ENCODE data around the gene ORC3.

DNA sequence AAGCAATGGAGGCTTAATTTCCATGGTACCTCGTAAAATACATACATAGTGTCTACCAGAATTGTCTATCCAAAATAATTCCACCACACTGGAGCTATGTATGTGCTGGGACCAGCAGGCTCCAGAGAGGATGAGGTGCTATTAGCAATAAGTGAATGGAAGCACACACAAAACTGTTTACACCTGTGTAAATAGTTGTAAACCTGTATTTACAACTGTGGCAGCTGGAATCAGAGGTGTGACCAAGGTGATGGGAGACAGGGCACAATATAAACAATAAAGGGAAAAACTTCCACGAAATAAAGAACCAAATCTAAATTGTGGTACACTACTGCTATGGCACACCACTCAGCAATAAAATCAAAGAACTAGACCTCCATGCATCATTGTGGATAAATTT lies 14.5 kb upstream of the ORC3 start:
- TF ChIP-seq, protein P1, sequence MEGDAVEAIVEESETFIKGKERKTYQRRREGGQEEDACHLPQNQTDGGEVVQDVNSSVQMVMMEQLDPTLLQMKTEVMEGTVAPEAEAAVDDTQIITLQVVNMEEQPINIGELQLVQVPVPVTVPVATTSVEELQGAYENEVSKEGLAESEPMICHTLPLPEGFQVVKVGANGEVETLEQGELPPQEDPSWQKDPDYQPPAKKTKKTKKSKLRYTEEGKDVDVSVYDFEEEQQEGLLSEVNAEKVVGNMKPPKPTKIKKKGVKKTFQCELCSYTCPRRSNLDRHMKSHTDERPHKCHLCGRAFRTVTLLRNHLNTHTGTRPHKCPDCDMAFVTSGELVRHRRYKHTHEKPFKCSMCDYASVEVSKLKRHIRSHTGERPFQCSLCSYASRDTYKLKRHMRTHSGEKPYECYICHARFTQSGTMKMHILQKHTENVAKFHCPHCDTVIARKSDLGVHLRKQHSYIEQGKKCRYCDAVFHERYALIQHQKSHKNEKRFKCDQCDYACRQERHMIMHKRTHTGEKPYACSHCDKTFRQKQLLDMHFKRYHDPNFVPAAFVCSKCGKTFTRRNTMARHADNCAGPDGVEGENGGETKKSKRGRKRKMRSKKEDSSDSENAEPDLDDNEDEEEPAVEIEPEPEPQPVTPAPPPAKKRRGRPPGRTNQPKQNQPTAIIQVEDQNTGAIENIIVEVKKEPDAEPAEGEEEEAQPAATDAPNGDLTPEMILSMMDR (tag by site-specific recombination; IDR thresholded peaks at IDR 0.05) = no peak
- TF ChIP-seq KLF16 (tag by site-specific recombination; IDR thresholded peaks at IDR 0.05) (no peak), RBAK (tag by site-specific recombination; IDR thresholded peaks at IDR 0.05) (no peak), ZNF292 (tag by site-specific recombination; IDR thresholded peaks at IDR 0.05; ENCODE audit: borderline replicate concordance, low read depth) (no peak), SP2 (tag by site-specific recombination; IDR thresholded peaks at IDR 0.05) (no peak), ZNF274 (IDR thresholded peaks at IDR 0.05; ENCODE audit: low read length) (no peak), ZNF274 (tag by site-specific recombination; IDR thresholded peaks at IDR 0.05; ENCODE audit: borderline replicate concordance) (no peak), YY1 (tag by site-specific recombination; IDR thresholded peaks at IDR 0.05) (no peak), TCF7L2 (IDR thresholded peaks at IDR 0.05; ENCODE audit: borderline replicate concordance, low read depth, low read length) (no peak)
- TF ChIP-seq, protein P2, sequence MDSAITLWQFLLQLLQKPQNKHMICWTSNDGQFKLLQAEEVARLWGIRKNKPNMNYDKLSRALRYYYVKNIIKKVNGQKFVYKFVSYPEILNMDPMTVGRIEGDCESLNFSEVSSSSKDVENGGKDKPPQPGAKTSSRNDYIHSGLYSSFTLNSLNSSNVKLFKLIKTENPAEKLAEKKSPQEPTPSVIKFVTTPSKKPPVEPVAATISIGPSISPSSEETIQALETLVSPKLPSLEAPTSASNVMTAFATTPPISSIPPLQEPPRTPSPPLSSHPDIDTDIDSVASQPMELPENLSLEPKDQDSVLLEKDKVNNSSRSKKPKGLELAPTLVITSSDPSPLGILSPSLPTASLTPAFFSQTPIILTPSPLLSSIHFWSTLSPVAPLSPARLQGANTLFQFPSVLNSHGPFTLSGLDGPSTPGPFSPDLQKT (IDR thresholded peaks at IDR 0.05; ENCODE audit: borderline replicate concordance, low read depth, low read length) = no peak
- TF ChIP-seq, protein P3, sequence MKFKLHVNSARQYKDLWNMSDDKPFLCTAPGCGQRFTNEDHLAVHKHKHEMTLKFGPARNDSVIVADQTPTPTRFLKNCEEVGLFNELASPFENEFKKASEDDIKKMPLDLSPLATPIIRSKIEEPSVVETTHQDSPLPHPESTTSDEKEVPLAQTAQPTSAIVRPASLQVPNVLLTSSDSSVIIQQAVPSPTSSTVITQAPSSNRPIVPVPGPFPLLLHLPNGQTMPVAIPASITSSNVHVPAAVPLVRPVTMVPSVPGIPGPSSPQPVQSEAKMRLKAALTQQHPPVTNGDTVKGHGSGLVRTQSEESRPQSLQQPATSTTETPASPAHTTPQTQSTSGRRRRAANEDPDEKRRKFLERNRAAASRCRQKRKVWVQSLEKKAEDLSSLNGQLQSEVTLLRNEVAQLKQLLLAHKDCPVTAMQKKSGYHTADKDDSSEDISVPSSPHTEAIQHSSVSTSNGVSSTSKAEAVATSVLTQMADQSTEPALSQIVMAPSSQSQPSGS (tag by site-specific recombination; IDR thresholded peaks at IDR 0.05; ENCODE audit: low read depth) = no peak
